K562 (cell line): ENCODE data around the gene ARHGAP26.
"Not testable (repeated sequence)": the region's sequence is repeated elsewhere in the genome, so short reads cannot be mapped to it uniquely, and the experiment has no call there.

ENCODE experiments used
- CTCF ChIP-seq, 3 experiments: IDR thresholded peaks in 2 of 3; conservative IDR thresholded peaks in 1 of 3; 2 replicates each; pipeline ENCODE4 v1.5.1; 2011 to 2012; ENCODE audit warnings: low read length in 3 of 3, mild to moderate bottlenecking in 3 of 3, control low read depth in 2 of 3, improper control_type of control experiment in 1 of 3, inconsistent platforms in 1 of 3, low read depth in 1 of 3, mixed read lengths in 1 of 3, moderate library complexity in 1 of 3; ENCODE audit not compliant: insufficient read depth in 2 of 3
- TBL1XR1 ChIP-seq, 2 experiments: IDR thresholded peaks; 2 replicates each; pipeline ENCODE4 v1.6.1; 2012; ENCODE audit warnings: improper control_type of control experiment in 2 of 2, low read length in 2 of 2, mild to moderate bottlenecking in 1 of 2
- USF2 ChIP-seq: sonication (generic); formaldehyde crosslinking; IDR thresholded peaks from 2 replicates; pipeline ENCODE4 v1.5.0; 2020; ENCODE audit warnings: missing genetic modification reagents

- TF ChIP-seq USF2 (CRISPR knock-in tag); CTCF (IDR thresholded peaks at IDR 0.05 in 2 of 3, conservative IDR thresholded peaks at IDR 0.05 in 1 of 3; ENCODE audit: insufficient read depth in 2 of 3, low read depth in 1 of 3, low read length in 3 of 3); TBL1XR1 (IDR thresholded peaks at IDR 0.05; ENCODE audit: low read length in 2 of 2): not testable (repeated sequence)
These were observed 219.9 kb downstream of the ARHGAP26 start for GRCh38 chr5:142990073-142990472.
